Liver (tissue), 9 donors: ENCODE results near the gene PADI6. TPM values are rescaled to one million over a fixed set of nuclear protein-coding genes. Genes with fewer than 3 reads are reported as not detected.

Source experiments
- DNase-seq: peaks from one replicate; pipeline ENCODE4 v3.0.0-alpha.2; 2017; ENCODE audit warnings: low spot score
- H3K27ac ChIP-seq, 2 donors: one replicate each; pipeline ENCODE4 v1.7.0; 2013; ENCODE audit warnings: inconsistent platforms in 2 of 2, low read length in 2 of 2, control low read depth in 1 of 2, low read depth in 1 of 2, mild to moderate bottlenecking in 1 of 2
- H3K27me3 ChIP-seq, 4 donors: one replicate each; pipeline versions ENCODE4 v1.6.1 to v1.7.0; 2013; ENCODE audit warnings: low read length in 3 of 4, inconsistent platforms in 1 of 4, mild to moderate bottlenecking in 1 of 4, moderate library complexity in 1 of 4; ENCODE audit not compliant: control insufficient read depth in 4 of 4, insufficient read depth in 4 of 4
- H3K36me3 ChIP-seq, 4 donors: one replicate each; pipeline versions ENCODE4 v1.6.1 to v1.7.0; 2013; ENCODE audit warnings: low read length in 3 of 4, mild to moderate bottlenecking in 3 of 4, low read depth in 1 of 4, moderate library complexity in 1 of 4; ENCODE audit not compliant: control insufficient read depth in 4 of 4, insufficient read depth in 3 of 4
- H3K4me1 ChIP-seq, 4 donors: one replicate each; pipeline versions ENCODE4 v1.6.1 to v1.7.0; 2013; ENCODE audit warnings: low read length in 3 of 4, mild to moderate bottlenecking in 3 of 4, moderate library complexity in 1 of 4; ENCODE audit not compliant: control insufficient read depth in 4 of 4, insufficient read depth in 4 of 4
- H3K4me3 ChIP-seq, 3 donors: one replicate each; pipeline versions ENCODE4 v1.6.1 to v1.7.0; 2013; ENCODE audit warnings: low read length in 3 of 3, control low read depth in 1 of 3, low read depth in 1 of 3, mild to moderate bottlenecking in 1 of 3
- H3K9ac ChIP-seq, 2 donors: one replicate each; pipeline ENCODE4 v1.7.0; 2013; ENCODE audit warnings: low read length in 2 of 2, mild to moderate bottlenecking in 2 of 2, moderate library complexity in 2 of 2, control low read depth in 1 of 2, low read depth in 1 of 2
- H3K9me3 ChIP-seq, 4 donors: one replicate each; pipeline versions ENCODE4 v1.6.1 to v1.7.0; 2013; ENCODE audit warnings: low read length in 3 of 4; ENCODE audit not compliant: control insufficient read depth in 4 of 4
- ATF3 ChIP-seq: IDR thresholded peaks from 2 replicates; pipeline ENCODE4 v1.6.1; 2016; ENCODE audit warnings: antibody characterized with exemption
- CTCF ChIP-seq: fragments of 150-350 bp; IDR thresholded peaks from 2 replicates; pipeline ENCODE4 v1.5.1; 2017; ENCODE audit warnings: improper control_type of control experiment, low read depth, low read length; ENCODE audit not compliant: missing input control
- FOXA1 ChIP-seq: IDR thresholded peaks from 2 replicates; pipeline ENCODE4 v1.6.1; 2016; ENCODE audit warnings: antibody characterized with exemption
- HNF4A ChIP-seq, 2 donors: conservative IDR thresholded peaks; 2 replicates each; pipeline ENCODE4 v1.6.1; 2016; ENCODE audit warnings: antibody characterized with exemption in 2 of 2, mild to moderate bottlenecking in 2 of 2
- HNF4G ChIP-seq: IDR thresholded peaks from 2 replicates; pipeline ENCODE4 v1.6.1; 2016; ENCODE audit warnings: antibody characterized with exemption
- JUND ChIP-seq, 2 donors: IDR thresholded peaks; 2 replicates each; pipeline ENCODE4 v1.6.1; 2016; ENCODE audit warnings: antibody characterized with exemption in 2 of 2
- MAX ChIP-seq: IDR thresholded peaks from 2 replicates; pipeline ENCODE4 v1.6.1; 2016; ENCODE audit warnings: antibody characterized with exemption
- NR2F2 ChIP-seq: IDR thresholded peaks from 2 replicates; pipeline ENCODE4 v1.6.1; 2016; ENCODE audit warnings: antibody characterized with exemption
- RAD21 ChIP-seq, 2 donors: IDR thresholded peaks; 2 replicates each; pipeline ENCODE4 v1.6.1; 2016; ENCODE audit warnings: antibody characterized with exemption in 2 of 2, mild to moderate bottlenecking in 2 of 2
- REST ChIP-seq: IDR thresholded peaks from 2 replicates; pipeline ENCODE4 v1.6.1; 2016; ENCODE audit warnings: antibody characterized with exemption, mild to moderate bottlenecking
- RXRA ChIP-seq, 2 donors: IDR thresholded peaks; 2 replicates each; pipeline ENCODE4 v1.6.1; 2017 to 2018; ENCODE audit warnings: antibody characterized with exemption in 2 of 2, mild to moderate bottlenecking in 1 of 2
- SP1 ChIP-seq: IDR thresholded peaks from 2 replicates; pipeline ENCODE4 v1.6.1; 2018; ENCODE audit warnings: antibody characterized with exemption, mild to moderate bottlenecking
- TAF1 ChIP-seq: conservative IDR thresholded peaks from 2 replicates; pipeline ENCODE4 v1.6.1; 2016; ENCODE audit warnings: antibody characterized with exemption, mild to moderate bottlenecking
- YY1 ChIP-seq: IDR thresholded peaks from 2 replicates; pipeline ENCODE4 v1.6.1; 2016; ENCODE audit warnings: antibody characterized with exemption, mild to moderate bottlenecking
- ZBTB33 ChIP-seq: IDR thresholded peaks from 2 replicates; pipeline ENCODE4 v1.6.1; 2016; ENCODE audit warnings: antibody characterized with exemption
- WGBS: extraction: QIAGEN DNeasy Blood & Tissue Kit; methylation state at CpG from one replicate; pipeline ENCODE4 v1.1.7; 2013; 5-methylcytosine and 5-hydroxymethylcytosine counted together
- polyA plus RNA-seq, 2 donors: library from polyadenylated mRNA; stranded (reverse) in 1 of 2; unstranded in 1 of 2; fragments of 200-250 nt in 1 of 2; fragments of >200 nt in 1 of 2; fragmentation: Nextera tagmentation in 1 of 2; extraction: Ambion mirVana in 1 of 2; gene quantifications; one replicate each; pipeline versions ENCODE4 v1.2.1 to v1.2.3, GENCODE V29; 2013 to 2015
- total RNA-seq, 2 donors: library from RNA; depleted of rRNA; stranded (reverse); fragments of >200 nt; gene quantifications; one replicate each; pipeline ENCODE4 v1.2.3, GENCODE V29; 2014
- donor health status: healthy.
- donor health status: healthy.
- donor health status: healthy.
- donor health status: healthy.
- donor health status: healthy.

Gene PADI6
- total and polyA plus RNA-seq, 4 donors = not detected

GRCh38 chr1:17365293-17365692 is 6.7 kb upstream of the PADI6 start (continued):
- TF ChIP-seq CTCF (no peak), RXRA (IDR thresholded peaks at IDR 0.05) (no peak), NR2F2 (no peak), TAF1 (no peak), RAD21 (IDR thresholded peaks at IDR 0.05) (no peak), MAX (no peak)

GRCh38 chr1:17369466-17369865 is 2.5 kb upstream of the PADI6 start:
- 77% methylated on average over 9 of the region's 9 CpGs for WGBS
- DNase-seq = no peak
- no peaks in the 10 kb centered on the region for H3K36me3 ChIP-seq
- no peaks in the 10 kb centered on the region for H3K4me1 ChIP-seq
- H3K9me3 ChIP-seq = no peaks in the 10 kb centered on the region
- H3K27ac ChIP-seq = no peak overlapping the region
- TF ChIP-seq HNF4G (no peak), SP1 (no peak), FOXA1 (no peak), REST (no peak), CTCF (no peak), RXRA (IDR thresholded peaks at IDR 0.05) (no peak), ZBTB33 (no peak), YY1 (no peak), HNF4A (conservative IDR thresholded peaks at IDR 0.05) (no peak), JUND (IDR thresholded peaks at IDR 0.05) (no peak), ATF3 (no peak)
- no peaks in the 10 kb centered on the region for H3K27me3 ChIP-seq
- no peak overlapping the region for H3K4me3 ChIP-seq
- H3K9ac ChIP-seq = no peak overlapping the region
